Endothelial cell (in vitro differentiated cells): ENCODE results near the gene PSMD8. TPM values are rescaled to one million over a fixed set of nuclear protein-coding genes. Genes with fewer than 3 reads are reported as not detected.
"Not testable (repeated sequence)": the region's sequence is repeated elsewhere in the genome, so short reads cannot be mapped to it uniquely, and the experiment has no call there.

Source experiments
- DNase-seq: peaks from one replicate; pipeline ENCODE4 v3.0.0; 2021; ENCODE audit warnings: low spot score
- H3K27ac Mint-ChIP-seq: one replicate; pipeline ENCODE4 v1.8.0; 2021; ENCODE audit warnings: mixed read lengths, inconsistent platforms; ENCODE audit not compliant: unreplicated experiment
- H3K27me3 Mint-ChIP-seq: one replicate; pipeline ENCODE4 v1.8.0; 2021; ENCODE audit warnings: mild to moderate bottlenecking, moderate library complexity, mixed read lengths, inconsistent platforms; ENCODE audit not compliant: unreplicated experiment
- H3K36me3 Mint-ChIP-seq: one replicate; pipeline ENCODE4 v1.8.0; 2021; ENCODE audit warnings: mild to moderate bottlenecking, low read depth, mixed read lengths, inconsistent platforms; ENCODE audit not compliant: unreplicated experiment
- H3K4me1 Mint-ChIP-seq: one replicate; pipeline ENCODE4 v1.8.0; 2021; ENCODE audit warnings: mild to moderate bottlenecking, mixed read lengths, inconsistent platforms; ENCODE audit not compliant: unreplicated experiment
- H3K4me3 Mint-ChIP-seq: one replicate; pipeline ENCODE4 v1.8.0; 2021; ENCODE audit warnings: mild to moderate bottlenecking, mixed read lengths, inconsistent platforms; ENCODE audit not compliant: unreplicated experiment
- H3K9me3 Mint-ChIP-seq: one replicate; pipeline ENCODE4 v1.8.0; 2021; ENCODE audit warnings: mixed read lengths, inconsistent platforms; ENCODE audit not compliant: unreplicated experiment
- total RNA-seq: library from RNA; stranded (reverse); fragmentation: NEBNext Ultra II Directional; extraction: Animal tissue kit (Norgen Biotek cat#: 25700); gene quantifications from one replicate; pipeline ENCODE4 v1.2.1, GENCODE V29; 2021; ENCODE audit not compliant: unreplicated experiment
- TF ChIP-seq, protein P1 (sequence below): fragments of 200-600 bp; sonication (generic); IDR thresholded peaks from one replicate; pipeline ENCODE4 v1.5.0; 2021; ENCODE audit warnings: antibody characterized with exemption; ENCODE audit not compliant: unreplicated experiment

The PSMD8 gene
- total RNA-seq, 1 donor from 2014 or later = 137 TPM

DNA sequence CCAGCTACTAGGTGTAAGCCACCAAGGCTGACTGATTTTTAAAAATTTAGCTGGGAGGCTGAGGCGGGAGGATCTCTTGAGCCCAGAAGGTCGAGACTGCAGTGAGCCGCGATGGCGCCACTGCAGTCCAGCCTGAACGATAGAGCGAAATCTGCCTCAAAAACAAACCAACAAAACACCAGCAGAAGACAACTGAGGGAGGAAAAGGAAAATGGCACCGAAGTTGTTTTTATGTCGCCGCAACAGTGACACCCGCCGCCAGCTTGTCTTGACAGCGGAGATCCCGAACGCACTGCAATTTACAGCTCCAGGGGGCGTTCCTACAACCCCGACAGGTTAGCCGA, 28.2 kb downstream of the PSMD8 start:
- H3K27me3 Mint-ChIP-seq = peaks cover 19% of the 10 kb centered on the region
- H3K36me3 Mint-ChIP-seq = no peaks in the 10 kb centered on the region
- H3K4me1 Mint-ChIP-seq = peaks cover 18% of the 10 kb centered on the region
- TF ChIP-seq, protein P1, sequence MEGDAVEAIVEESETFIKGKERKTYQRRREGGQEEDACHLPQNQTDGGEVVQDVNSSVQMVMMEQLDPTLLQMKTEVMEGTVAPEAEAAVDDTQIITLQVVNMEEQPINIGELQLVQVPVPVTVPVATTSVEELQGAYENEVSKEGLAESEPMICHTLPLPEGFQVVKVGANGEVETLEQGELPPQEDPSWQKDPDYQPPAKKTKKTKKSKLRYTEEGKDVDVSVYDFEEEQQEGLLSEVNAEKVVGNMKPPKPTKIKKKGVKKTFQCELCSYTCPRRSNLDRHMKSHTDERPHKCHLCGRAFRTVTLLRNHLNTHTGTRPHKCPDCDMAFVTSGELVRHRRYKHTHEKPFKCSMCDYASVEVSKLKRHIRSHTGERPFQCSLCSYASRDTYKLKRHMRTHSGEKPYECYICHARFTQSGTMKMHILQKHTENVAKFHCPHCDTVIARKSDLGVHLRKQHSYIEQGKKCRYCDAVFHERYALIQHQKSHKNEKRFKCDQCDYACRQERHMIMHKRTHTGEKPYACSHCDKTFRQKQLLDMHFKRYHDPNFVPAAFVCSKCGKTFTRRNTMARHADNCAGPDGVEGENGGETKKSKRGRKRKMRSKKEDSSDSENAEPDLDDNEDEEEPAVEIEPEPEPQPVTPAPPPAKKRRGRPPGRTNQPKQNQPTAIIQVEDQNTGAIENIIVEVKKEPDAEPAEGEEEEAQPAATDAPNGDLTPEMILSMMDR = no peak
- peak overlapping the region; percentile 67 for H3K27ac Mint-ChIP-seq
- no peak for DNase-seq
- no peaks in the 10 kb centered on the region for H3K9me3 Mint-ChIP-seq
- H3K4me3 Mint-ChIP-seq = peak overlapping the region; percentile 87

DNA sequence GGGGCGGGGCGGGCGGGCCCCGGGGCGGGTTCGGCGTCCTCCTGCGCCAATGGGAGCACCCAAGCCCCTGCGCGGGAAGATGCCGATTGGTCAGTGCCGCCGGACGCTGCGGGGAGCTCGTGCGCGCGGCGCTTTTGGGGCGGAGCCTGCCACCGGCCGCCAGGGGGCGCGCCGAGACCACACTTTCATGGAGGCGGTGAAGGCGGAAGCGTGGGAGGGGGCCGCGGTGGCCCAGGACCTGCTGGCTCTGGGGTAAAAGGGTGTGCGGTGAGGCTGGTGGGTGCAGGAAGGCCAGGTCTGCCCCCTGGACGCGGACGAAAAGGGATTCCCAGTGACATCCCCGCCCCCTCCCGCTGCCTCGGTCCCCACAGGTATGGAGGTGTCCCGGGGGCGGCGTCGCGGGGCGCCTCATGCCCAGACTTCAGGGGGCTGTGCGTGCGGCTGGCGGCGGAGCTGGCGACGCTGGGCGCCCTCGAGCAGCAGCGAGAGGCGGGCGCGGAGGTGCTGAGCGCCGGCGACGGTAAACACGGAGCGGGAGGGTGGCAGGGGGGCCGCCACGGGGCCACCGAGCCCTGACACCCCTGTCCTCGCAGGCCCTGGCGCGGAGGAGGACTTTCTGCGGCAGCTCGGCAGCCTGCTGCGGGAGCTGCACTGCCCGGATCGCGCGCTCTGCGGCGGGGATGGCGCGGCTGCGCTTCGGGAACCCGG, 28.8 kb downstream of the PSMD8 start, which contains the start of gene FAM98C:
TSS of gene FAM98C (plus strand) at position 127 of the 708 bp plus-strand sequence. CDS start at position 188, 61 bp downstream.
- peaks cover 19% of the 10 kb centered on the region for H3K27me3 Mint-ChIP-seq
- H3K36me3 Mint-ChIP-seq = no peaks in the 10 kb centered on the region
- H3K27ac Mint-ChIP-seq = peak within 1 kb of the TSS; percentile 67
- peak; percentile 99 for DNase-seq
- TF ChIP-seq, protein P1 = peak; percentile 99
- H3K9me3 Mint-ChIP-seq = no peaks in the 10 kb centered on the region
- H3K4me3 Mint-ChIP-seq = peak within 1 kb of the TSS; percentile 87
- peaks cover 18% of the 10 kb centered on the region for H3K4me1 Mint-ChIP-seq

DNA sequence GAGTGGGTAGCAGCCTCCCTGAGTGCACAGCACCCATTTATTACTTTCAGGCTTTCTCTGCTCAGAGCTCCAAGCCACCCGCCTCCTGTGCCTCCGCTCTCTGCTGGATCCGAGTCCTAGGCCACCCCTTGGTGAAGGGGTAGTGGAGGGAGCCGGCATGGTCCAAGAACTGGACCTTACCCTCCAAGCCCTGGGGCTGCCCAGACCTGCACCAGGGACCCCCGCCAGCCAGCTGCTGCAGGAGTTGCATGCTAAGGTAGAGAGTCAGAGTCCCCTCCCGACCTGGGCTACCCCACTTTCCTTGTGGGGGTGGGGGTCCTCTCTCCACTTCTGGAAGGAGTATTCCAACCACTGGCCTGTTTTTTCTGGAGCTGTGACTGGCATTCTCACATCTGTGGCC, 30.5 kb downstream of the PSMD8 start:
- no peak overlapping the region for H3K27ac Mint-ChIP-seq
- H3K4me3 Mint-ChIP-seq = no peak overlapping the region
- H3K36me3 Mint-ChIP-seq = peaks cover 3% of the 10 kb centered on the region
- peaks cover 14% of the 10 kb centered on the region for H3K27me3 Mint-ChIP-seq
- H3K9me3 Mint-ChIP-seq = no peaks in the 10 kb centered on the region
- TF ChIP-seq, protein P1 = no peak
- no peak for DNase-seq
- H3K4me1 Mint-ChIP-seq = peaks cover 14% of the 10 kb centered on the region

DNA sequence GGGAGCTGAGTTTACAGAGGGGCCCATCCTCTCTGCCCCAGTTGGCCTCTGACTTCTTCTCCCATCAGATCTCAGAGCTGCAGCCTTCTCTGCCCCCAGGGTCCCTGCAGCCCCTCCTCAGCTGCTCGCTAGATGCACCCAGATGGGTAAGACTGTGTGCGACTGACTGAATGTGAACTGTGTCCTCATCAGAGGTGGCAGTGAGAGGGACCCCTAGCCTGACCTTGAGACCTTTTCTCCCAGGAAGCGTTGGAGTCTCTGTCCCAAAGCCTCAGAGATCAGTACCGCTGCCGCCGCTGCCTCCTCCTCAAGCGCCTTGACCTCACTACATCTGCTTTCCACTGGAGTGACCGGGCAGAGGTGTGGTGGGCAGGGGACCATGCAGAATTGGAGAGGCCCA, 30.9 kb downstream of the PSMD8 start:
- Mint-ChIP-seq H3K9me3 (no peaks in the 10 kb centered on the region), H3K27me3 (peaks cover 14% of the 10 kb centered on the region), H3K4me1 (peaks cover 12% of the 10 kb centered on the region), H3K27ac (no peak overlapping the region), H3K36me3 (peaks cover 3% of the 10 kb centered on the region), H3K4me3 (no peak overlapping the region)
- TF ChIP-seq, protein P1 = no peak
- DNase-seq = no peak

DNA sequence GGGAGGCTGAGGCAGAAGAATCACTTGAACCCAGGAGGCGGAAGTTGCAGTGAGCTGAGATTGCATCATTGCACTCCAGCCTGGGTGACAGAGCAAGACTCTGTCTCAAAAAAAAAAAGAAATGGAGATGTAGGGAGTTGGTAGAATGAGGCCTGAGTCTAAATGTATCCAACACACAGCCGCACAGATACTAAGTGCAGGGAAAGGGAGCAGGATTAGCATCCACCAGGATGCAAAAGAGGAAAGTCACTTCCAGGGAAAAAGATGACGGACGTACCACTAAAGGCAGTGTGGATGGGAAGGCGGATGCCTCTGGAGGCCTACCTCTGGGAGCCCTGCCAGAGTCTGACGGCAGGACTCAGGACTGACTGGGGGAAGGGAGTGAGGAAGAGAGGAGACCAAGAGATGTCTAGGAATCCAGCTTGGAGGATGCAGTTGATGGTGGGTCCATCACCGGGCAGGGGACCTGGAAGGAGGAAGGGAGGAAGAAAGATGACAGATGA, 35.3 kb downstream of the PSMD8 start:
- Mint-ChIP-seq H3K4me1 (no peaks in the 10 kb centered on the region), H3K9me3 (no peaks in the 10 kb centered on the region), H3K36me3 (peaks cover 7% of the 10 kb centered on the region), H3K27me3 (no peaks in the 10 kb centered on the region), H3K27ac (no peak overlapping the region), H3K4me3 (no peak overlapping the region)
- TF ChIP-seq, protein P1 = no peak
- no peak for DNase-seq

DNA sequence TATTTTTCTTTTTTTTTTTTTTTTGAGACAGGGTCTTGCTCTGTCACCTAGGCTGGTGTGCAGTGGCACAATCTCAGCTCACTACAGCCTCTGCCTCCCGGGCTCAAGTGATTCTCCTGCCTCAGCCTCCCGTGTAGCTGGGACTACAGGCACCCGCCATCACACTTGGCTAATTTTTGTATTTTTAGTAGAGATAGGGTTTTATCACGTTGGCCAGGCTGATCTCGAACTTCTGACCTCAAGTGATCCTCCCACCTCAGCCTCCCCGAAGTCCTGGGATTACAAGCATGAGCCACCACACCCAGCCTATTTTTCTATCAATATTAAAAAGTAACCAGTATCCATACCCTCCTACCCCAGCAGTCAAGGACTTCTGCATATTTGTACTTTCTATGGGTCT, 36.0 kb downstream of the PSMD8 start:
- not testable (repeated sequence) for H3K4me3 Mint-ChIP-seq, H3K36me3 Mint-ChIP-seq, H3K4me1 Mint-ChIP-seq, DNase-seq, H3K9me3 Mint-ChIP-seq, H3K27me3 Mint-ChIP-seq, H3K27ac Mint-ChIP-seq
